ENCODE data around the gene GNG7. TPM values are rescaled to one million over a fixed set of nuclear protein-coding genes. Genes with fewer than 3 reads are reported as not detected.
A peak's percentile ranks its signal among the peaks of the same experiment; 100 is the strongest.
"Not testable (repeated sequence)": the region's sequence is repeated elsewhere in the genome, so short reads cannot be mapped to it uniquely, and the experiment has no call there.

Gene GNG7
- total RNA-seq, 2 donors from 2014 or later: 12.3 to 12.4 TPM

- 63 to 85% methylated on average over 17 to 20 of the region's 20 CpGs for WGBS, 2 experiments (ENCODE audit: insufficient coverage in 1 of 2, insufficient read length in 1 of 2)
- H3K27ac Mint-ChIP-seq: peak overlapping the region; percentile 74
Observed at GRCh38 chr19:2523630-2524311, 178.7 kb downstream of the GNG7 start.

GRCh38 chr19:2519482-2519881 is 183.0 kb downstream of the GNG7 start:
- no peaks in the 10 kb centered on the region for H3K27me3 Mint-ChIP-seq (ENCODE audit: insufficient read depth)
- peaks cover 2% of the 10 kb centered on the region for H3K36me3 Mint-ChIP-seq (ENCODE audit: low read depth)
- H3K4me1 Mint-ChIP-seq: peaks cover 3% of the 10 kb centered on the region
- Histone ChIP-seq H3K4me3 (ENCODE audit: low read length) (no peak overlapping the region), H3K27me3 (ENCODE audit: control insufficient read depth, insufficient read depth, low read length, poor library complexity, severe bottlenecking) (no peaks in the 10 kb centered on the region), H3K4me1 (ENCODE audit: control insufficient read depth, insufficient read depth, low read length) (peaks cover 6% of the 10 kb centered on the region), H3K27ac (ENCODE audit: low read depth, low read length) (no peak overlapping the region), H3K9ac (ENCODE audit: extremely low read depth, low read length, poor library complexity, severe bottlenecking) (no peak overlapping the region), H3K36me3 (ENCODE audit: control insufficient read depth, insufficient read depth, low read length) (no peaks in the 10 kb centered on the region), H3K9me3 (ENCODE audit: control insufficient read depth, low read length) (no peaks in the 10 kb centered on the region)
- no peak for TF ChIP-seq CTCF (conservative IDR thresholded peaks at IDR 0.05)
- WGBS, 2 experiments (ENCODE audit: insufficient coverage in 1 of 2, insufficient read length in 1 of 2): 89 to 93% methylated on average over 6 of the region's 6 CpGs
- no peak overlapping the region for H3K4me3 Mint-ChIP-seq
- H3K27ac Mint-ChIP-seq: no peak overlapping the region
- H3K9me3 Mint-ChIP-seq: no peaks in the 10 kb centered on the region
- no peak for DNase-seq

More at GRCh38 chr19:2523630-2524311, 178.7 kb downstream of the GNG7 start:
- Mint-ChIP-seq H3K4me3 (no peak overlapping the region), H3K36me3 (ENCODE audit: low read depth) (no peaks in the 10 kb centered on the region), H3K27me3 (ENCODE audit: insufficient read depth) (no peaks in the 10 kb centered on the region), H3K9me3 (no peaks in the 10 kb centered on the region), H3K4me1 (no peaks in the 10 kb centered on the region)
- Histone ChIP-seq H3K36me3 (ENCODE audit: control insufficient read depth, insufficient read depth, low read length) (no peaks in the 10 kb centered on the region), H3K27ac (ENCODE audit: low read depth, low read length) (peak overlapping the region; percentile 64), H3K4me3 (ENCODE audit: low read length) (no peak overlapping the region), H3K9me3 (ENCODE audit: control insufficient read depth, low read length) (no peaks in the 10 kb centered on the region), H3K4me1 (ENCODE audit: control insufficient read depth, insufficient read depth, low read length) (no peaks in the 10 kb centered on the region), H3K27me3 (ENCODE audit: control insufficient read depth, insufficient read depth, low read length, poor library complexity, severe bottlenecking) (no peaks in the 10 kb centered on the region), H3K9ac (ENCODE audit: extremely low read depth, low read length, poor library complexity, severe bottlenecking) (peak overlapping the region; percentile 11)
- no peak for DNase-seq
- peak; percentile 58 for TF ChIP-seq CTCF (conservative IDR thresholded peaks at IDR 0.05)

GRCh38 chr19:2518856-2519255 is 183.6 kb downstream of the GNG7 start:
- not testable (repeated sequence) for H3K9ac ChIP-seq (ENCODE audit: extremely low read depth, low read length, poor library complexity, severe bottlenecking); H3K27me3 ChIP-seq (ENCODE audit: control insufficient read depth, insufficient read depth, low read length, poor library complexity, severe bottlenecking); H3K9me3 Mint-ChIP-seq; H3K27ac Mint-ChIP-seq; H3K4me1 Mint-ChIP-seq; H3K4me1 ChIP-seq (ENCODE audit: control insufficient read depth, insufficient read depth, low read length); H3K36me3 Mint-ChIP-seq (ENCODE audit: low read depth); H3K4me3 ChIP-seq (ENCODE audit: low read length); H3K9me3 ChIP-seq (ENCODE audit: control insufficient read depth, low read length); H3K27ac ChIP-seq (ENCODE audit: low read depth, low read length); H3K36me3 ChIP-seq (ENCODE audit: control insufficient read depth, insufficient read depth, low read length); H3K4me3 Mint-ChIP-seq; H3K27me3 Mint-ChIP-seq (ENCODE audit: insufficient read depth); DNase-seq
- 89 to 98% methylated on average over 5 to 9 of the region's 11 CpGs for WGBS, 2 experiments (ENCODE audit: insufficient coverage in 1 of 2, insufficient read length in 1 of 2)
